SU-DHL-6 (cell line): ENCODE data around the gene MEIKIN.

ENCODE experiments used
- EZH2phosphoT487 ChIP-seq: fragments of 200-600 bp; sonication (generic), shearing (Covaris generic); conservative IDR thresholded peaks from 2 replicates; pipeline ENCODE4 v1.6.1; 2018; ENCODE audit warnings: mild to moderate bottlenecking, antibody characterized with exemption, low read length, moderate library complexity, mixed read lengths
- TF ChIP-seq, protein P1 (sequence below): fragments of 200-600 bp; sonication (generic); IDR thresholded peaks from one replicate; pipeline ENCODE4 v1.5.1; 2017; ENCODE audit warnings: antibody characterized with exemption, mild to moderate bottlenecking, low read length, moderate library complexity; ENCODE audit not compliant: insufficient read depth, poor library complexity, severe bottlenecking

DNA sequence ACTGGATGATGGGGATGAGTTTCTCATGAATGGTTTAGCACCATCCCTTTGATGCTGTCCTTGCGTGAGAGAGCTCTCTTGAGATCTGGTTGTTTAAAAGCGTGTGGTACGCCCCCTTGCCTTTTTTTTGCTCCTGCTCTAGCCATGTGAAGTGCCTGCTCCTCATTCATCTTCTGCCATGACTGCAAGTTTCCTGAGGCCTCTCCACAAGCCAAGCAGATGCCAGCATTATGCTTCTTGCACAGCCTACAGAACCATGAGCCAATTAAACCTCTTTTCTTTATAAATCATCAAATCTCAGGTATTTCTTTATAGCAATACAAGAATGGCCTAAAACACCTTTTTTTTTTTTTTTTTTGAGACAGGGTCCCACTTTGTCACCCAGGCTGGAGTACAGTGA is 181.5 kb downstream of the MEIKIN start:
- TF ChIP-seq, protein P1, sequence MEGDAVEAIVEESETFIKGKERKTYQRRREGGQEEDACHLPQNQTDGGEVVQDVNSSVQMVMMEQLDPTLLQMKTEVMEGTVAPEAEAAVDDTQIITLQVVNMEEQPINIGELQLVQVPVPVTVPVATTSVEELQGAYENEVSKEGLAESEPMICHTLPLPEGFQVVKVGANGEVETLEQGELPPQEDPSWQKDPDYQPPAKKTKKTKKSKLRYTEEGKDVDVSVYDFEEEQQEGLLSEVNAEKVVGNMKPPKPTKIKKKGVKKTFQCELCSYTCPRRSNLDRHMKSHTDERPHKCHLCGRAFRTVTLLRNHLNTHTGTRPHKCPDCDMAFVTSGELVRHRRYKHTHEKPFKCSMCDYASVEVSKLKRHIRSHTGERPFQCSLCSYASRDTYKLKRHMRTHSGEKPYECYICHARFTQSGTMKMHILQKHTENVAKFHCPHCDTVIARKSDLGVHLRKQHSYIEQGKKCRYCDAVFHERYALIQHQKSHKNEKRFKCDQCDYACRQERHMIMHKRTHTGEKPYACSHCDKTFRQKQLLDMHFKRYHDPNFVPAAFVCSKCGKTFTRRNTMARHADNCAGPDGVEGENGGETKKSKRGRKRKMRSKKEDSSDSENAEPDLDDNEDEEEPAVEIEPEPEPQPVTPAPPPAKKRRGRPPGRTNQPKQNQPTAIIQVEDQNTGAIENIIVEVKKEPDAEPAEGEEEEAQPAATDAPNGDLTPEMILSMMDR = no peak
- TF ChIP-seq EZH2phosphoT487 = no peak
